Adrenal gland (tissue), 12 donors: ENCODE results near the gene CDC40. TPM values are rescaled to one million over a fixed set of nuclear protein-coding genes. Genes with fewer than 3 reads are reported as not detected.

Source experiments
- DNase-seq, 7 donors: peaks; one replicate each; pipeline ENCODE4 v3.0.0-alpha.2; 2019 to 2020
- H3K27ac ChIP-seq, 5 donors: fragments of 200-600 bp; sonication (generic) in 4 of 5; 1 replicate in 3 of 5; 2 replicates in 2 of 5; pipeline versions ENCODE4 v1.5.1 to v1.8.0; 2016 to 2020; ENCODE audit warnings: mild to moderate bottlenecking in 1 of 5
- H3K27me3 ChIP-seq: fragments of 200-600 bp; 2 replicates; pipeline ENCODE4 v1.8.0; 2021
- H3K36me3 ChIP-seq, 2 donors: fragments of 200-600 bp; replicated peaks in 1 of 2; 1 replicate in 1 of 2; 2 replicates in 1 of 2; pipeline versions ENCODE4 v1.5.1 to v1.8.0; 2018 to 2022
- H3K4me1 ChIP-seq, 2 donors: fragments of 200-600 bp; replicated peaks in 1 of 2; 1 replicate in 1 of 2; 2 replicates in 1 of 2; pipeline versions ENCODE4 v1.5.1 to v1.8.0; 2018 to 2021
- H3K4me3 ChIP-seq, 4 donors: fragments of 200-600 bp; sonication (generic) in 3 of 4; one replicate each; pipeline ENCODE4 v1.5.1; 2016 to 2018
- H3K9me3 ChIP-seq, 3 donors: fragments of 200-600 bp; sonication (generic) in 1 of 3; replicated peaks in 1 of 3; 1 replicate in 2 of 3; 2 replicates in 1 of 3; pipeline versions ENCODE4 v1.5.1 to v1.8.0; 2016 to 2021
- CTCF ChIP-seq, 6 experiments: fragments of 450-650 bp in 4 of 6; fragments of 200-600 bp in 2 of 6; sonication (generic) in 1 of 6; IDR thresholded peaks; 1 replicate in 5 of 6; 2 replicates in 1 of 6; pipeline versions ENCODE4 v1.5.1 to v1.8.0; 2016 to 2021; ENCODE audit warnings: antibody characterized with exemption in 6 of 6, mild to moderate bottlenecking in 2 of 6, moderate library complexity in 1 of 6
- POLR2A ChIP-seq, 2 donors: fragments of 450-650 bp; IDR thresholded peaks; one replicate each; pipeline ENCODE4 v1.6.1; 2017; ENCODE audit warnings: antibody characterized with exemption in 2 of 2, mild to moderate bottlenecking in 2 of 2, moderate library complexity in 1 of 2
- whole genome bisulfite sequencing, 4 donors: extraction: QIAGEN DNeasy Blood & Tissue Kit in 2 of 4; methylation state at CpG; one replicate each; pipeline versions ENCODE4 v1.1.5 to v1.1.7; 2013 to 2017; 5-methylcytosine and 5-hydroxymethylcytosine counted together
- intact Hi-C, 2 donors: fragments of 100-400 bp; cut with DNase I; formaldehyde crosslinking; loops; one replicate each; pipeline versions ENCODE4 v1.14.1 to v1.15.0; 2022 to 2023
- polyA plus RNA-seq, 3 donors: library from polyadenylated mRNA; stranded (reverse); fragments of 200-250 nt in 2 of 3; fragments of 350-450 nt in 1 of 3; fragmentation: Illumina TruSeq in 1 of 3; extraction: RNeasy Lipid Tissue Mini Kit (QIAGEN cat#74804) in 1 of 3; gene quantifications; one replicate each; pipeline ENCODE4 v1.2.3, GENCODE V29; 2013 to 2014
- total RNA-seq, 9 donors: library from RNA; depleted of rRNA in 4 of 9; stranded (reverse); fragments of >200 nt in 4 of 9; fragments of 120-200 nt in 1 of 9; fragmentation: NEBNext Ultra II Directional in 1 of 9; extraction: Animal tissue kit (Norgen Biotek cat#: 25700) in 1 of 9; gene quantifications; one replicate each; pipeline versions ENCODE4 v1.1.0 to v1.2.4, GENCODE V29; 2013 to 2023
- donor health status: healthy with polysubstance abuse.
- donor health status: Bipolar disorder and iron deficiency.
- donor health status: DM: yes; HTN: yes; CAD: no.
- donor health status: DM: no; HTN: no; CAD: no.
- donor health status: DM: no; HTN: no; CAD: no.
- donor health status: DM: yes; HTN: yes; CAD: no.

Gene CDC40
- total and polyA plus RNA-seq, 12 donors, result 5.3 to 46.9 (median 29.0) TPM

- H3K4me3 ChIP-seq, result no peak overlapping the region
- H3K27me3 ChIP-seq, result no peaks in the 10 kb centered on the region
- H3K4me1 ChIP-seq, result no peaks in the 10 kb centered on the region
- no peak for TF ChIP-seq POLR2A (IDR thresholded peaks at IDR 0.05)
- no peak for TF ChIP-seq CTCF (IDR thresholded peaks at IDR 0.05)
- intact Hi-C loops, result no loop called here
- 73 to 85% (median 83%) methylated on average over 3 of the region's 3 CpGs for WGBS, 4 donors
- H3K9me3 ChIP-seq, result no peaks in the 10 kb centered on the region
- no peaks in the 10 kb centered on the region for H3K36me3 ChIP-seq
- H3K27ac ChIP-seq, result no peak overlapping the region
- DNase-seq, result no peak
Measured at GRCh38 chr6:110265273-110265672, 85.0 kb downstream of the CDC40 start.

- no peak for DNase-seq
- Histone ChIP-seq H3K27ac (no peak overlapping the region), H3K4me3 (no peak overlapping the region), H3K27me3 (no peaks in the 10 kb centered on the region), H3K9me3 (no peaks in the 10 kb centered on the region), H3K4me1 (no peaks in the 10 kb centered on the region), H3K36me3 (no peaks in the 10 kb centered on the region)
- intact Hi-C loops, result no loop called here
- TF ChIP-seq POLR2A (IDR thresholded peaks at IDR 0.05) (no peak), CTCF (IDR thresholded peaks at IDR 0.05) (no peak)
Measured at GRCh38 chr6:110266996-110267395, 86.8 kb downstream of the CDC40 start.

- Histone ChIP-seq H3K9me3 (no peaks in the 10 kb centered on the region), H3K27ac (no peak overlapping the region), H3K4me3 (no peak overlapping the region), H3K36me3 (no peaks in the 10 kb centered on the region), H3K27me3 (no peaks in the 10 kb centered on the region), H3K4me1 (no peaks in the 10 kb centered on the region)
- intact Hi-C loops, result no loop called here
- 71 to 84% (median 74%) methylated on average over 2 of the region's 2 CpGs for WGBS, 4 donors
- no peak for DNase-seq
- no peak for TF ChIP-seq POLR2A (IDR thresholded peaks at IDR 0.05)
- TF ChIP-seq CTCF (IDR thresholded peaks at IDR 0.05), result no peak
Measured at GRCh38 chr6:110269623-110270022, 89.4 kb downstream of the CDC40 start.

GRCh38 chr6:110270165-110270564 lies 89.9 kb downstream of the CDC40 start:
- Histone ChIP-seq H3K9me3 (no peaks in the 10 kb centered on the region), H3K36me3 (no peaks in the 10 kb centered on the region), H3K4me1 (no peaks in the 10 kb centered on the region), H3K27me3 (no peaks in the 10 kb centered on the region), H3K27ac (no peak overlapping the region), H3K4me3 (no peak overlapping the region)
- WGBS, 4 donors, result 63 to 78% (median 71%) methylated on average over 4 of the region's 4 CpGs
- TF ChIP-seq CTCF (IDR thresholded peaks at IDR 0.05), result no peak
- no peak for TF ChIP-seq POLR2A (IDR thresholded peaks at IDR 0.05)
- no peak for DNase-seq
- intact Hi-C loops, result no loop called here
